ENCODE measurements around the gene GNG13.

The GNG13 gene

GRCh38 chr16:820748-821147, 20.2 kb upstream of the GNG13 start:
- no peak for TF ChIP-seq CTCF (IDR thresholded peaks at IDR 0.05)

- TF ChIP-seq CTCF (IDR thresholded peaks at IDR 0.05) = no peak
Measured at GRCh38 chr16:819336-820043, 19.0 kb upstream of the GNG13 start.

- TF ChIP-seq CTCF (IDR thresholded peaks at IDR 0.05) = no peak
Measured at GRCh38 chr16:818592-818991, 18.1 kb upstream of the GNG13 start.

GRCh38 chr16:818132-818531, 17.6 kb upstream of the GNG13 start:
- TF ChIP-seq CTCF (IDR thresholded peaks at IDR 0.05) = no peak

GRCh38 chr16:817001-817906, 16.7 kb upstream of the GNG13 start:
- no peak for TF ChIP-seq CTCF (IDR thresholded peaks at IDR 0.05)

GRCh38 chr16:815861-816260, 15.3 kb upstream of the GNG13 start:
- no peak for TF ChIP-seq CTCF (IDR thresholded peaks at IDR 0.05)

GRCh38 chr16:814974-815373, 14.4 kb upstream of the GNG13 start:
- no peak for TF ChIP-seq CTCF (IDR thresholded peaks at IDR 0.05)
